Measurements from ENCODE around the gene AMPD3.
A peak's percentile ranks its signal among the peaks of the same experiment; 100 is the strongest.

AMPD3 gene

GRCh38 chr11:10439351-10439750 lies 15.7 kb upstream of the AMPD3 start:
- no peak for DNase-seq

- no peak for DNase-seq
These were observed 15.1 kb upstream of the AMPD3 start for GRCh38 chr11:10439924-10440323.

GRCh38 chr11:10440401-10440800 lies 14.7 kb upstream of the AMPD3 start:
- no peak for DNase-seq

GRCh38 chr11:10441091-10441490 lies 14.0 kb upstream of the AMPD3 start:
- no peak for DNase-seq

GRCh38 chr11:10441652-10442503 lies 13.2 kb upstream of the AMPD3 start:
- DNase-seq, result no peak

- no peak for DNase-seq
These were observed 11.9 kb upstream of the AMPD3 start for GRCh38 chr11:10443152-10443551.

GRCh38 chr11:10443721-10444235 lies 11.3 kb upstream of the AMPD3 start:
- DNase-seq, result no peak

- DNase-seq, result no peak
These were observed 10.2 kb upstream of the AMPD3 start for GRCh38 chr11:10444725-10445315.

- no peak for DNase-seq
These were observed 7.6 kb upstream of the AMPD3 start for GRCh38 chr11:10447445-10447844.

- peak; percentile 80 for DNase-seq
These were observed 4.3 kb upstream of the AMPD3 start for GRCh38 chr11:10450462-10451425.

GRCh38 chr11:10451426-10452116 lies 3.5 kb upstream of the AMPD3 start:
- DNase-seq, result peak; percentile 93

- DNase-seq, result no peak
These were observed 2.8 kb upstream of the AMPD3 start for GRCh38 chr11:10452211-10452767.

- DNase-seq, result no peak
These were observed 1.8 kb upstream of the AMPD3 start for GRCh38 chr11:10453261-10453660.

- DNase-seq, result peak; percentile 54
These were observed 798 bp downstream of the AMPD3 start for GRCh38 chr11:10455637-10456487.

GRCh38 chr11:10456519-10456918 lies 1.5 kb downstream of the AMPD3 start:
- peak; percentile 73 for DNase-seq

- DNase-seq, result no peak
These were observed 2.8 kb downstream of the AMPD3 start for GRCh38 chr11:10457901-10458300.

- no peak for DNase-seq
These were observed 4.2 kb downstream of the AMPD3 start for GRCh38 chr11:10459029-10459970.

GRCh38 chr11:10460611-10461275 lies 5.7 kb downstream of the AMPD3 start:
- DNase-seq, result no peak

- no peak for DNase-seq
These were observed 6.3 kb downstream of the AMPD3 start for GRCh38 chr11:10461276-10461790.
